Panc1 (cell line): ENCODE results near the gene HESX1. TPM values are rescaled to one million over a fixed set of nuclear protein-coding genes. Genes with fewer than 3 reads are reported as not detected.

Experiments
- ATAC-seq: fragments of 200-7000 bp; cut with Tn5 transposase; 2 replicates; pipeline ENCODE4 v1.9.1; 2020; ENCODE audit warnings: mild to moderate bottlenecking, moderate library complexity
- BruUV-seq: library from RNA; stranded (reverse); fragments of 400-500 nt; replicated peaks from 2 replicates; lab custom pipeline; 2021; lab: Mats Ljungman, UMichigan
- CTCF ChIA-PET: fragments of 300-600 bp; sonication (Branson Sonifier 250); formaldehyde crosslinking; loops from one replicate; lab custom pipeline; 2022; ENCODE audit warnings: antibody characterized with exemption; lab: Charles Lee
- POLR2A ChIA-PET: fragments of 300-600 bp; sonication (Branson Sonifier 250); formaldehyde crosslinking; loops from one replicate; lab custom pipeline; 2022; ENCODE audit warnings: antibody characterized with exemption; lab: Charles Lee
- DNase-seq: peaks from one replicate; pipeline ENCODE4 v3.0.0-alpha.2; 2010; ENCODE audit warnings: low read depth, low spot score
- H3K27ac ChIP-seq: 2 replicates; pipeline ENCODE4 v1.5.1; 2011; ENCODE audit warnings: mild to moderate bottlenecking, low read length, inconsistent platforms
- H3K27me3 ChIP-seq: fragments of 200-500 bp; sonication (Bioruptor generic); 2 replicates; pipeline ENCODE4 v1.6.0; 2014; ENCODE audit warnings: low read length, inconsistent platforms; ENCODE audit not compliant: control insufficient read depth, insufficient read depth
- H3K36me3 ChIP-seq: fragments of 200-500 bp; sonication (Bioruptor generic); 2 replicates; pipeline ENCODE4 v1.5.1; 2014; ENCODE audit warnings: inconsistent platforms, mild to moderate bottlenecking, low read length, moderate library complexity; ENCODE audit not compliant: control insufficient read depth, insufficient read depth
- H3K4me1 ChIP-seq: 2 replicates; pipeline ENCODE4 v1.5.1; 2011; ENCODE audit warnings: inconsistent platforms, mild to moderate bottlenecking, low read length, moderate library complexity; ENCODE audit not compliant: control insufficient read depth, insufficient read depth
- H3K4me3 ChIP-seq, 2 experiments: 2 replicates each; pipeline ENCODE4 v1.5.1; 2011 to 2012; ENCODE audit warnings: low read depth in 2 of 2, low read length in 2 of 2, mild to moderate bottlenecking in 2 of 2, inconsistent platforms in 1 of 2, moderate library complexity in 1 of 2
- H3K9me3 ChIP-seq: fragments of 200-500 bp; sonication (Bioruptor generic); 2 replicates; pipeline ENCODE4 v1.5.1; 2014; ENCODE audit warnings: low read depth, mild to moderate bottlenecking, inconsistent platforms, low read length, moderate library complexity; ENCODE audit not compliant: control insufficient read depth, insufficient read depth
- CTCF ChIP-seq: fragments of 450-650 bp; IDR thresholded peaks from 2 replicates; pipeline ENCODE4 v1.5.1; 2017; ENCODE audit warnings: mild to moderate bottlenecking
- POLR2AphosphoS5 ChIP-seq: IDR thresholded peaks from 2 replicates; pipeline ENCODE4 v1.6.1; 2012; ENCODE audit warnings: mild to moderate bottlenecking, low read depth, low read length, moderate library complexity
- REST ChIP-seq, 2 experiments: IDR thresholded peaks; 2 replicates each; pipeline ENCODE4 v1.6.1; 2011 to 2012; ENCODE audit warnings: low read depth in 2 of 2, control low read depth in 1 of 2, low read length in 1 of 2, mild to moderate bottlenecking in 1 of 2, moderate library complexity in 1 of 2; ENCODE audit not compliant: insufficient read depth in 1 of 2
- SIN3A ChIP-seq: IDR thresholded peaks from 2 replicates; pipeline ENCODE4 v1.6.1; 2012; ENCODE audit warnings: low read depth, mild to moderate bottlenecking, low read length, moderate library complexity, borderline replicate concordance; ENCODE audit not compliant: insufficient read depth
- TCF7L2 ChIP-seq: IDR thresholded peaks from 2 replicates; pipeline ENCODE4 v1.6.1; 2011; ENCODE audit warnings: mild to moderate bottlenecking, low read depth, low read length, inconsistent platforms
- in situ Hi-C: cut with HindIII; loops from 2 replicates; pipeline ENCODE4 v1.10.0; 2016; ENCODE audit warnings: low sequenced_read_pairs, low pct_unique_long_range_greater_than_20kb
- intact Hi-C: fragments of 100-400 bp; cut with micrococcal nuclease; formaldehyde crosslinking; loops from one replicate; pipeline ENCODE4 v1.10.0; 2022; ENCODE audit not compliant: unreplicated experiment
- total RNA-seq: library from RNA; stranded (reverse); gene quantifications from one replicate; pipeline ENCODE4 v1.2.1, GENCODE V29; 2021; ENCODE audit not compliant: unreplicated experiment

Gene HESX1
- total RNA-seq, 1 experiment from 2014 or later = 1.1 TPM

GRCh38 chr3:57158325-57158724 lies 41.5 kb downstream of the HESX1 start:
- BruUV-seq = no TSS peak
- no peaks in the 10 kb centered on the region for H3K36me3 ChIP-seq
- POLR2A ChIA-PET = no interaction called here
- no peak for TF ChIP-seq TCF7L2
- H3K4me3 ChIP-seq = no peak overlapping the region
- ATAC-seq = no peak
- no peak overlapping the region for H3K27ac ChIP-seq
- in situ Hi-C loops (no loop called here), intact Hi-C loops (no loop called here)
- no peaks in the 10 kb centered on the region for H3K9me3 ChIP-seq
- H3K27me3 ChIP-seq = no peaks in the 10 kb centered on the region
- no peak for DNase-seq
- CTCF ChIA-PET = interaction anchor here (0.7 kb wide), 1 partner anchor 11 kb away, joined by 3 read pairs; no protein-coding TSS in a partner anchor
- H3K4me1 ChIP-seq = no peaks in the 10 kb centered on the region

GRCh38 chr3:57157545-57157944 lies 42.2 kb downstream of the HESX1 start:
- Histone ChIP-seq H3K27ac (no peak overlapping the region), H3K4me3 (no peak overlapping the region), H3K27me3 (no peaks in the 10 kb centered on the region), H3K4me1 (no peaks in the 10 kb centered on the region), H3K9me3 (no peaks in the 10 kb centered on the region), H3K36me3 (no peaks in the 10 kb centered on the region)
- POLR2A ChIA-PET = no interaction called here
- CTCF ChIA-PET = no interaction called here
- DNase-seq = no peak
- no TSS peak for BruUV-seq
- intact Hi-C loops (no loop called here), in situ Hi-C loops (no loop called here)
- ATAC-seq = no peak
- TF ChIP-seq POLR2AphosphoS5 (no peak), SIN3A (no peak), CTCF (no peak)

GRCh38 chr3:57155310-57155643 lies 44.5 kb downstream of the HESX1 start:
- POLR2A ChIA-PET = no interaction called here
- BruUV-seq = no TSS peak
- DNase-seq (no peak), ATAC-seq (no peak)
- intact Hi-C loops (no loop called here), in situ Hi-C loops (no loop called here)
- CTCF ChIA-PET = no interaction called here
- Histone ChIP-seq H3K27me3 (no peaks in the 10 kb centered on the region), H3K36me3 (no peaks in the 10 kb centered on the region), H3K4me3 (no peak overlapping the region), H3K27ac (no peak overlapping the region), H3K4me1 (no peaks in the 10 kb centered on the region), H3K9me3 (no peaks in the 10 kb centered on the region)
- TF ChIP-seq POLR2AphosphoS5 = no peak
- TF ChIP-seq SIN3A = no peak
- no peak for TF ChIP-seq TCF7L2
- TF ChIP-seq REST (IDR thresholded peaks at IDR 0.05; ENCODE audit: insufficient read depth in 1 of 2, low read depth in 2 of 2, low read length in 1 of 2) = no peak
- TF ChIP-seq CTCF = no peak
